NCI-H446 treated with DMSO at 0.1 percent for 48 hours (cell line): ENCODE results near the gene TMEM176B.

Experiments
- DNase-seq: peaks from one replicate; lab custom pipeline; 2025; lab: John Stamatoyannopoulos, UW

Gene TMEM176B

DNA sequence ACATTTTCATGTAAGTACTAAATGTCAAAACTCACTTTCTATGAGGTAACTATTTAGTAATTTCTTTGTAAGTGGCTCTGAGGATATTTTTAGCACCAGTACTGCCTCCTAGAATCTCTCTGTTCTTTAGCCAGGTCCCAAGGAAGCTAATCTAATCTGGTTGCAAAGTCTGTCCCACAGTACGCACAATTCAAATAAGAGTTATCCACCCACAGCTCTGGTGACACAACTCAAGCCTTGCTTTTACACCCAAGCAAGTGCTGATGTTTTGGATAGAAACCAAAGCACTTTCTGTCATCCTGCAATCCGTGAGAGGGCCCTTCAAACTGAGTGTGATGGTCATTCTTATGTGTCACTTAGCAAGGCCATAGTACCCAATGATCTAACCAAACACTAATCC, 48.5 kb downstream of the TMEM176B start:
- no peak for DNase-seq

DNA sequence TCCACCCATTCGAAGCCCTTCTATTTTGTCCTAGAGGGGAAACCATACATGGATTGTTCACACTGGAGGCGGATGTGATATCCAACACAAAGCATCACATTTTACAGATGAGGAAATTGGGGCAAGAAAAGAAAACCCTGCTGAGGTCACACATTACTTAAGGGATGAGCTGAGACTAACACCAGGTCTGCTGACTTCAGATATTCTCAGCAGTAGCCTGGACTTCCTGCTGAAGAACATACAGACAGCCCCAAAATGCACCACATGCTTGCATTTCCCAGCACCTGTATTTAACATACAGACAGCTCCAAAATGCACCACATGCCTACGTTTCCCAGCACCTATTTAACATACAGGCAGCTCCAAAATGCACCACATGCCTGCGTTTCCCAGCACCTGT, 51.8 kb downstream of the TMEM176B start:
- no peak for DNase-seq

DNA sequence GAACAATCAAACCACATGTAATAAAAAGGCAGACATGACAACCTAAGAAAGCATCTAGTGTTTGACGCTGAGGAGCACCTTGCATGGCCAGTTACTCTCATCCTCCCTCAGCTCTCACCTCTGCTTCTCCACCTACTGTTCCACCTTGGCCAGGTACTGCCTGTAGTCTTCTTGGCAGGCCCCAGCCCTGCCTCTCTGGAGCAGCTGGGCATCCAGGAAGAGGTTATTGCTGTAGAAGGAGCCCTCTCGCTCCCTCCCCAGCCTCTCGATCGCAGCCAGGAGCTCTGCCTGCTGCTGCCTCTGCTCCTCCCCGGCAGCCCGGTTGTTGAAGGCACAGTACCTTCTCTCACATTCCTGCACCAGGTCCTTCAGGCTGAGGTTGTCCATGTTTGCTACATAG, 53.2 kb downstream of the TMEM176B start:
- DNase-seq, result no peak

DNA sequence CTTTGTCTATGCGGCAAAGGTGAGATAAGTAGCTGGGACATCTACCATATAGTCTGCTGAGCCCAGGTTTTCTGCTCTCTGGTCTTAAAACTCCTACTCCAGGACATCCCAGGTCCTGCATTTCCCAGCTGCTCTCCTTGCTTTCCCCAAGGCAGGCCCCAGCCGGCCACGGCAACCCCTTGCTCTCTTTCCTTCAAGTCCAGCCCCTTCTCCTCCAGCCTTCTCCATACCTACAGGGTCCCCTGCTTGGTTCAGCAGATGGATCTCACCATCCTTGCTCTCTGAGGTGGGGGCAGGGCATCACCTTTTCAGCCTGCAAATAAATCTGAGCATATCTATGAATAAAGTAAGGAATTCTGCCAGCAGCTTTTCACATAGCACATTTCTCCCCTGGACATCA, 54.3 kb downstream of the TMEM176B start:
- DNase-seq, result no peak

DNA sequence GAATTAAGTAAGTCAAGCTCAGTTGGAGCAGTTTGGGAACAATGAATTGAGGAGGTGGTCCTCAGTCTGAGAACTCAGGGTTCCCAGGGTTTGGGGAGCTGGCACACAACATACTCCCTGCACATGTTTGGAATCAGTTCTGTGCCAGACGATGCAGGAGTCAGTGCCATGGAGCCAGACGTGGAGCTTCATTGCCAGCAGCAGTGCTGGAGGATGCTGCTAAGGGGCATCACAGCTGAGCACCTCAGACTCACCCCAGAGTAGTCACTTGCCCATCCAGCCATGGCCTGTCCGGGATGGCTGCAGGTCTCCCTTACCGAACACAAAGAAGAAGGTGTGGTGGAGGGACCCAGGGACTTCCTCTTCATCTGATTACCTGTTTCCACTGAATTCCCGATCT, 55.1 kb downstream of the TMEM176B start:
- DNase-seq, result no peak

DNA sequence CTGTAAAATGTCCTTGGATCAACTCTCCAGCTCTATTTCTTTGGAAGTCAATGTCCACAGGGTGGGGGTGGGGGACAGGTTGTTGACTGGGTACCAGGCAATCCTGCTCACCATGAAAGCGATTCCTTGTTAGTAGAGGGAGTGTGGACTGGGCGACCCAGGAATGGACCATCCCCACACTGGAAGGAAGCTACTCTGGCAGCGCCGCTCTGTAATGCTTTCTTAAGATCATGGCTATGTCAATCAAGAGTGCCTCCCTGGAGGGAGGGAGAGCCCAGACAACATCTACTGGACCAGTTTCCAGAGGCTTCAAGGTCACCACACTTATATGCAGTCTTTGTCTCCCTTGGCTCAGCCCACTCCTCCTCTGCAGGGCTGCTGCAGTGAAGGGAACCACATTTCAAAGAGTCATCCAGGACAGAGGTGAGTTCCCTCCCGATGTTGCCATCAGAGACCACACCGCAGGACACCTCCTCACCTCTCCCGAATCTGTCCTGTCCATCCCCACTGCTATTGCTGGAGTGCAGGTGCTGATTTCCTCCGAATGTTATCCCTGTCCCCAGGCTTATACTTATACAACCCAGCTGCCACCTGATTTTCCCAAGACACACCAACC, 56.0 kb downstream of the TMEM176B start:
- no peak for DNase-seq

DNA sequence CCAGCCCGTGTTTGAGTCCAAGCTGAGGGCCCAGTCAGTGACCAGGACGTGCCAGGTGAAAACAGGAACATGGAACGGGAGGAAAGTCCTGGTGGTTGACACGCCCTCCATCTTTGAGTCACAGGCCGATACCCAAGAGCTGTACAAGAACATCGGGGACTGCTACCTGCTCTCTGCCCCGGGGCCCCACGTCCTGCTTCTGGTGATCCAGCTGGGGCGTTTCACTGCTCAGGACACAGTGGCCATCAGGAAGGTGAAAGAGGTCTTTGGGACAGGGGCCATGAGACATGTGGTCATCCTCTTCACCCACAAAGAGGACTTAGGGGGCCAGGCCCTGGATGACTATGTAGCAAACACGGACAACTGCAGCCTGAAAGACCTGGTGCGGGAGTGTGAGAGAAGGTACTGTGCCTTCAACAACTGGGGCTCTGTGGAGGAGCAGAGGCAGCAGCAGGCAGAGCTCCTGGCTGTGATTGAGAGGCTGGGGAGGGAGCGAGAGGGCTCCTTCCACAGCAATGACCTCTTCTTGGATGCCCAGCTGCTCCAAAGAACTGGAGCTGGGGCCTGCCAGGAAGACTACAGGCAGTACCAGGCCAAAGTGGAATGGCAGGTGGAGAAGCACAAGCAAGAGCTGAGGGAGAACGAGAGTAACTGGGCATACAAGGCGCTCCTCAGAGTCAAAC, 57.7 kb downstream of the TMEM176B start:
- DNase-seq, result no peak
